ENCODE data around the gene SIRT2.

GRCh38 chr19:38910488-38910887, 11.1 kb upstream of the SIRT2 start:
- TF ChIP-seq EZH2 (IDR thresholded peaks at IDR 0.05; ENCODE audit: insufficient read depth, poor library complexity, severe bottlenecking): no peak
- TF ChIP-seq EZH2phosphoT487 (IDR thresholded peaks at IDR 0.05; ENCODE audit: insufficient read depth, low read depth): no peak

Measured in GM23248 (cell line).